SK-N-SH treated with all-trans-retinoic acid at 6 μM for 48 hours (cell line): Measurements from ENCODE around the gene S100Z.

Experiments
- ATAC-seq: fragments of 200-7000 bp; cut with Tn5 transposase; 3 replicates; pipeline ENCODE4 v1.9.1; 2020; ENCODE audit warnings: mild to moderate bottlenecking, moderate library complexity
- ARNTL ChIP-seq: fragments of 450-650 bp; formaldehyde crosslinking; IDR thresholded peaks from 2 replicates; pipeline ENCODE4 v1.5.0; 2020; ENCODE audit warnings: low read depth, mild to moderate bottlenecking, moderate library complexity, borderline replicate concordance
- BACH2 ChIP-seq: fragments of 250-450 bp; sonication (Bioruptor Pico); IDR thresholded peaks from 2 replicates; pipeline ENCODE4 v1.9.0; 2021; ENCODE audit warnings: mild to moderate bottlenecking, borderline replicate concordance
- CREB5 ChIP-seq: fragments of 250-450 bp; sonication (Bioruptor Pico); IDR thresholded peaks from 2 replicates; pipeline ENCODE4 v1.5.1; 2020; ENCODE audit warnings: low read depth, mild to moderate bottlenecking, moderate library complexity
- CSDC2 ChIP-seq: fragments of 250-450 bp; sonication (Bioruptor Pico); IDR thresholded peaks from 2 replicates; pipeline ENCODE4 v1.5.0; 2020; ENCODE audit warnings: mild to moderate bottlenecking, moderate library complexity
- CSRNP3 ChIP-seq: fragments of 250-450 bp; sonication (Bioruptor Pico); IDR thresholded peaks from 2 replicates; pipeline ENCODE4 v1.5.1; 2021; ENCODE audit warnings: mild to moderate bottlenecking, moderate library complexity
- ESRRG ChIP-seq: fragments of 250-450 bp; sonication (Bioruptor Pico); IDR thresholded peaks from 2 replicates; pipeline ENCODE4 v1.6.1; 2021; ENCODE audit warnings: mild to moderate bottlenecking
- GLIS3 ChIP-seq: fragments of 250-450 bp; sonication (Bioruptor Pico); IDR thresholded peaks from 2 replicates; pipeline ENCODE4 v1.5.0; 2020; ENCODE audit warnings: mild to moderate bottlenecking, moderate library complexity
- ISL1 ChIP-seq: fragments of 250-450 bp; sonication (Bioruptor Pico); IDR thresholded peaks from 2 replicates; pipeline ENCODE4 v2.1.2; 2022; ENCODE audit warnings: mild to moderate bottlenecking, moderate library complexity
- OSR1 ChIP-seq: fragments of 250-450 bp; sonication (Bioruptor Pico); IDR thresholded peaks from 2 replicates; pipeline ENCODE4 v1.8.0; 2022; ENCODE audit warnings: moderate library complexity, mild to moderate bottlenecking, inconsistent platforms
- PATZ1 ChIP-seq: fragments of 250-450 bp; sonication (Bioruptor Pico); IDR thresholded peaks from 2 replicates; pipeline ENCODE4 v1.8.0; 2020; ENCODE audit warnings: mild to moderate bottlenecking, moderate library complexity, borderline replicate concordance
- POU6F1 ChIP-seq: fragments of 250-450 bp; sonication (Bioruptor Pico); IDR thresholded peaks from 2 replicates; pipeline ENCODE4 v1.8.0; 2021; ENCODE audit warnings: low read depth, mild to moderate bottlenecking, moderate library complexity, borderline replicate concordance
- PPARA ChIP-seq: fragments of 250-450 bp; sonication (Bioruptor Pico); IDR thresholded peaks from 2 replicates; pipeline ENCODE4 v1.5.0; 2020; ENCODE audit warnings: mild to moderate bottlenecking, borderline replicate concordance
- SNAI2 ChIP-seq: fragments of 250-450 bp; sonication (Bioruptor Pico); IDR thresholded peaks from 2 replicates; pipeline ENCODE4 v1.5.0; 2020; ENCODE audit warnings: mild to moderate bottlenecking, moderate library complexity
- TCF4 ChIP-seq: fragments of 250-450 bp; sonication (Bioruptor Pico); IDR thresholded peaks from 2 replicates; pipeline ENCODE4 v1.8.0; 2021; ENCODE audit warnings: mild to moderate bottlenecking, moderate library complexity, borderline replicate concordance
- TOX ChIP-seq: fragments of 250-450 bp; sonication (Bioruptor Pico); IDR thresholded peaks from 2 replicates; pipeline ENCODE4 v1.8.0; 2021; ENCODE audit warnings: mild to moderate bottlenecking, moderate library complexity, borderline replicate concordance
- TSHZ2 ChIP-seq: fragments of 250-450 bp; sonication (Bioruptor Pico); IDR thresholded peaks from 2 replicates; pipeline ENCODE4 v1.5.0; 2020; ENCODE audit warnings: mild to moderate bottlenecking, moderate library complexity
- ZC3H10 ChIP-seq: fragments of 250-450 bp; sonication (Bioruptor Pico); IDR thresholded peaks from 2 replicates; pipeline ENCODE4 v1.5.1; 2021; ENCODE audit warnings: mild to moderate bottlenecking, moderate library complexity
- ZFP3 ChIP-seq: fragments of 250-450 bp; sonication (Bioruptor Pico); IDR thresholded peaks from 2 replicates; pipeline ENCODE4 v1.5.0; 2020; ENCODE audit warnings: mild to moderate bottlenecking, moderate library complexity
- ZFP30 ChIP-seq: fragments of 450-650 bp; formaldehyde crosslinking; IDR thresholded peaks from 2 replicates; pipeline ENCODE4 v1.5.0; 2022; ENCODE audit warnings: mild to moderate bottlenecking, moderate library complexity
- ZNF565 ChIP-seq: fragments of 450-650 bp; formaldehyde crosslinking; conservative IDR thresholded peaks from 2 replicates; pipeline ENCODE4 v1.5.0; 2020; ENCODE audit warnings: low read depth, mild to moderate bottlenecking, moderate library complexity
- ZNF70 ChIP-seq: fragments of 450-650 bp; formaldehyde crosslinking; IDR thresholded peaks from 2 replicates; pipeline ENCODE4 v1.5.0; 2020; ENCODE audit warnings: mild to moderate bottlenecking, moderate library complexity
- ZNF8 ChIP-seq: fragments of 450-650 bp; formaldehyde crosslinking; IDR thresholded peaks from 2 replicates; pipeline ENCODE4 v1.5.0; 2020; ENCODE audit warnings: mild to moderate bottlenecking, moderate library complexity

Gene S100Z

GRCh38 chr5:76918539-76918938 is 68.7 kb downstream of the S100Z start (continued):
- TF ChIP-seq TCF4 (no peak), CSDC2 (CRISPR knock-in tag) (no peak), ZC3H10 (CRISPR knock-in tag) (no peak), TOX (no peak), ZFP3 (CRISPR knock-in tag) (no peak), ZNF70 (CRISPR knock-in tag) (no peak)
- TF ChIP-seq, all 23 proteins: peak for 0

DNA sequence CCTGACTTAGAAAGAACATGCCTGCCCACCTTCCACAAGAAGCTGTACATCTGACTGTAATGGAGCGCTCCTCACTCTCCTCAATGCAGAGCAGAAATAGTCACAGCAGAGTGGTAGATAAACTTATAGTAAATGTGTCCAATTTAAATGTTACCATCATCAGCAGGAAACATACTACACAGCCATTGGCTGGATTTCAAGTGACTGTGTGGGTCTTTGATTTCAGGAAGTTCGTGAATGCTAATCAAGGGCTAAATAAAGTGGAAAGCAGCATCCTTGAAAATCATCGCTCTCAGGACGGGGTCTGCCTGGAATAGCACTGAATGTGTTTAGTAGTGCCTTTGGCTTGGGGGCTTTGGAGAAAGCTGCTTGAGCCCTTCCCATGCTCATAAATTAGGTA is 70.7 kb downstream of the S100Z start:
- TF ChIP-seq POU6F1 (CRISPR knock-in tag) (no peak), CREB5 (CRISPR knock-in tag) (no peak), ZNF8 (CRISPR knock-in tag) (no peak), ESRRG (no peak), SNAI2 (no peak), PPARA (no peak), ARNTL (CRISPR knock-in tag) (no peak), ZFP30 (no peak), TOX (no peak), TSHZ2 (no peak), ZNF70 (CRISPR knock-in tag) (no peak), ZC3H10 (CRISPR knock-in tag) (no peak), CSDC2 (CRISPR knock-in tag) (no peak), PATZ1 (CRISPR knock-in tag) (no peak), TCF4 (no peak), BACH2 (CRISPR knock-in tag) (no peak), OSR1 (CRISPR knock-in tag) (no peak), GLIS3 (CRISPR knock-in tag) (no peak)
- no peak for ATAC-seq

GRCh38 chr5:76926329-76927105 is 76.7 kb downstream of the S100Z start:
- TF ChIP-seq ZNF70 (CRISPR knock-in tag): no peak
- no peak for TF ChIP-seq TCF4
- no peak for TF ChIP-seq ZC3H10 (CRISPR knock-in tag)
- no peak for TF ChIP-seq GLIS3 (CRISPR knock-in tag)
- no peak for TF ChIP-seq SNAI2
- no peak for TF ChIP-seq PATZ1 (CRISPR knock-in tag)
- no peak for TF ChIP-seq CSDC2 (CRISPR knock-in tag)
- TF ChIP-seq BACH2 (CRISPR knock-in tag): no peak
- TF ChIP-seq ZFP3 (CRISPR knock-in tag): no peak
- no peak for TF ChIP-seq ZNF8 (CRISPR knock-in tag)
- no peak for TF ChIP-seq TOX
- no peak for TF ChIP-seq ARNTL (CRISPR knock-in tag)
- TF ChIP-seq CSRNP3 (CRISPR knock-in tag): no peak
- no peak for TF ChIP-seq ESRRG
- no peak for TF ChIP-seq ISL1 (CRISPR knock-in tag)
- no peak for TF ChIP-seq ZFP30
- TF ChIP-seq TSHZ2: no peak
- TF ChIP-seq ZNF565: no peak
- TF ChIP-seq, all 23 proteins: peak for 0
- no peak for ATAC-seq
